OCI-LY3 (cell line): ENCODE data around the gene SYT1.

ENCODE experiments used
- CTCF ChIP-seq: fragments of 200-600, 300-600 bp; sonication (generic); IDR thresholded peaks from 2 replicates; pipeline ENCODE4 v1.5.1; 2014; ENCODE audit warnings: antibody characterized with exemption, low read length, low read depth
- EZH2phosphoT487 ChIP-seq: fragments of 200-600 bp; shearing (Covaris generic); IDR thresholded peaks from 2 replicates; pipeline ENCODE4 v1.6.1; 2018; ENCODE audit warnings: antibody characterized with exemption, mixed run types, low read depth

GRCh38 chr12:79183926-79184325, 319.4 kb downstream of the SYT1 start:
- TF ChIP-seq CTCF (no peak), EZH2phosphoT487 (no peak)
